ENCODE measurements around the gene R3HDM4. TPM values are rescaled to one million over a fixed set of nuclear protein-coding genes. Genes with fewer than 3 reads are reported as not detected.

R3HDM4 gene
- total RNA-seq, 4 donors from 2014 or later, result 5.3 to 38.2 (median 21.2) TPM

- intact Hi-C loops (cut with DNase I; ENCODE audit: low total_unique reads), result no loop called here
Measured at GRCh38 chr19:899336-900042, 13.5 kb downstream of the R3HDM4 start.

DNA sequence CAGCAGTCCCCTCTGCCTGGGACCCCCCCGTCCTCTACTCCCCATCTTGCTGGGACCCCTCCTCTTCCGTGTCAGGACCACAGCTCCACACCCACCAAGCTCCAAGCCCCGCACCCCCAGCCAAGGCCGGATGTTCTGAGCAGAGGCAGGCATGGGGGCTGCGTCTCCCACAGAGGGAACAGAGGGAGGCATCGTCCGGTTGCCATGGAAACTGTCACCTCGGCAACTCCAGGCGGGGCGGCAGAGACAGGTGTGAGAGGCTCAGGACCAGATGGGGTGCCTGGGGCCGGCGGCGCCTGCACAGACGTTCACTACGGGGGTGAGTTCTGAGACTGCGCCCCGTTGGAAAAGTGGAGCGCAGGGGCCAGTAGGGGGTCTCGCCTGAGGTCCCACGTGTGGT, 14.4 kb downstream of the R3HDM4 start:
- Histone ChIP-seq H3K4me3 (no peak overlapping the region), H3K27me3 (no peaks in the 10 kb centered on the region), H3K27ac (no peak overlapping the region), H3K9me3 (no peaks in the 10 kb centered on the region), H3K4me1 (no peaks in the 10 kb centered on the region), H3K36me3 (no peaks in the 10 kb centered on the region)
- TF ChIP-seq CTCF (IDR thresholded peaks at IDR 0.05) (no peak), POLR2A (IDR thresholded peaks at IDR 0.05) (no peak)
- DNase-seq, result no peak
- intact Hi-C loops (cut with DNase I; ENCODE audit: low total_unique reads), result no loop called here

More at GRCh38 chr19:899336-900042, 13.5 kb downstream of the R3HDM4 start:
- Histone ChIP-seq H3K9me3 (no peaks in the 10 kb centered on the region), H3K36me3 (no peaks in the 10 kb centered on the region), H3K4me1 (no peaks in the 10 kb centered on the region), H3K27ac (no peak overlapping the region), H3K4me3 (no peak overlapping the region), H3K27me3 (no peaks in the 10 kb centered on the region)
- DNase-seq, result no peak
- TF ChIP-seq CTCF (IDR thresholded peaks at IDR 0.05), result no peak
- TF ChIP-seq POLR2A (IDR thresholded peaks at IDR 0.05), result no peak

DNA sequence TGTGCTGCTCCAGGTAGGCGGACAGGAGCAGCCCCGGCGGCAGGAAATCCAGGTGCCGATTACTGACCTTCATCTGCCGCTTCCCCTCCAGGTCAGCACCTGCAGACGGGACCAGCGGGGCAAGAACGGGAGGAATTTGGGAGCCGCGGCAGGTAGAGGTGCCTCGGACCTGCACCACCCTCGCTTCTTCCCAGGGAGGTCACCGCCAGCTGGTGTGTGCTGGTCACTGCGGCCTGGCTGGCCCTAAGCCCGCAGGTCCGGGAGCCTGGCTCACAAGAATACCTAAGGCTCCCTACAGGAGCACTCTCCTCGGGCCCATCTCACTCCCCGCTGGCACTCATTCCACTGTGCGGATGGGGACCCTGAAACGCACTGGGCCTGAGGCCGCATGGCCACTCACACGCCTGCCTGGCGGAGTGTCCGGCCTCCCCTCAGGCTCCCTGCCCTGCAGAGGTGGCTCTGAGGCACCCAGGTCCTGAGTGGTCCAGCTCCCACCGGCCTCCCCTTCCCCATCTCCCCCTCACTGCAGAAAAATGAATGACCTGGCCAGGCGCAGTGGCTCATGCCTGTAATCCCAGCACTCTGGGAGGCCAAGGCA, 15.5 kb downstream of the R3HDM4 start:
- DNase-seq, result no peak
- H3K4me3 ChIP-seq, result no peak overlapping the region
- no peaks in the 10 kb centered on the region for H3K36me3 ChIP-seq
- no peaks in the 10 kb centered on the region for H3K4me1 ChIP-seq
- H3K27me3 ChIP-seq, result no peaks in the 10 kb centered on the region
- TF ChIP-seq POLR2A (IDR thresholded peaks at IDR 0.05) (no peak), CTCF (IDR thresholded peaks at IDR 0.05) (no peak)
- H3K9me3 ChIP-seq, result no peaks in the 10 kb centered on the region
- intact Hi-C loops (cut with DNase I; ENCODE audit: low total_unique reads), result no loop called here
- no peak overlapping the region for H3K27ac ChIP-seq

GRCh38 chr19:896999-897398, 16.0 kb downstream of the R3HDM4 start:
- no peaks in the 10 kb centered on the region for H3K4me1 ChIP-seq
- intact Hi-C loops (cut with DNase I; ENCODE audit: low total_unique reads), result no loop called here
- no peak for TF ChIP-seq CTCF (IDR thresholded peaks at IDR 0.05)
- TF ChIP-seq POLR2A (IDR thresholded peaks at IDR 0.05), result no peak
- H3K27me3 ChIP-seq, result no peaks in the 10 kb centered on the region
- no peak overlapping the region for H3K4me3 ChIP-seq
- no peak overlapping the region for H3K27ac ChIP-seq
- no peaks in the 10 kb centered on the region for H3K9me3 ChIP-seq
- no peaks in the 10 kb centered on the region for H3K36me3 ChIP-seq
- no peak for DNase-seq

GRCh38 chr19:896434-896833, 16.6 kb downstream of the R3HDM4 start:
- Histone ChIP-seq H3K9me3 (no peaks in the 10 kb centered on the region), H3K27ac (no peak overlapping the region), H3K4me1 (no peaks in the 10 kb centered on the region), H3K36me3 (no peaks in the 10 kb centered on the region), H3K27me3 (no peaks in the 10 kb centered on the region), H3K4me3 (no peak overlapping the region)
- intact Hi-C loops (cut with DNase I; ENCODE audit: low total_unique reads), result no loop called here
- DNase-seq, result no peak
- TF ChIP-seq POLR2A (IDR thresholded peaks at IDR 0.05) (no peak), CTCF (IDR thresholded peaks at IDR 0.05) (no peak)
